ENCODE results near the gene SRGAP1.

SRGAP1 gene

GRCh38 chr12:63941879-63942278 is 97.4 kb downstream of the SRGAP1 start:
- no peak for DNase-seq

- no peak for DNase-seq
Measured at GRCh38 chr12:63942464-63943241, 98.2 kb downstream of the SRGAP1 start.

GRCh38 chr12:63944034-63944579 is 99.6 kb downstream of the SRGAP1 start:
- DNase-seq: no peak

GRCh38 chr12:63944586-63945228 is 100.2 kb downstream of the SRGAP1 start:
- DNase-seq: no peak

- DNase-seq: no peak
Measured at GRCh38 chr12:63945777-63946176, 101.3 kb downstream of the SRGAP1 start.

GRCh38 chr12:63948211-63948610 is 103.7 kb downstream of the SRGAP1 start:
- DNase-seq: no peak

- DNase-seq: no peak
Measured at GRCh38 chr12:63949902-63950301, 105.4 kb downstream of the SRGAP1 start.

- DNase-seq: no peak
Measured at GRCh38 chr12:63952995-63953394, 108.5 kb downstream of the SRGAP1 start.

GRCh38 chr12:63955831-63956666 is 111.5 kb downstream of the SRGAP1 start:
- DNase-seq: no peak

- DNase-seq: peak; percentile 44
Measured at GRCh38 chr12:63957496-63957895, 113.0 kb downstream of the SRGAP1 start.

GRCh38 chr12:63958876-63959580 is 114.5 kb downstream of the SRGAP1 start:
- no peak for DNase-seq

- no peak for DNase-seq
Measured at GRCh38 chr12:63961048-63961447, 116.5 kb downstream of the SRGAP1 start.

GRCh38 chr12:63961543-63961942 is 117.0 kb downstream of the SRGAP1 start:
- no peak for DNase-seq

- DNase-seq: no peak
Measured at GRCh38 chr12:63963868-63964267, 119.4 kb downstream of the SRGAP1 start.

- no peak for DNase-seq
Measured at GRCh38 chr12:63964301-63964700, 119.8 kb downstream of the SRGAP1 start.

- no peak for DNase-seq
Measured at GRCh38 chr12:63965936-63966605, 121.6 kb downstream of the SRGAP1 start.

- DNase-seq: no peak
Measured at GRCh38 chr12:63966606-63966975, 122.1 kb downstream of the SRGAP1 start.

- no peak for DNase-seq
Measured at GRCh38 chr12:63967358-63968145, 123.1 kb downstream of the SRGAP1 start.

- no peak for DNase-seq
Measured at GRCh38 chr12:63968673-63969072, 124.2 kb downstream of the SRGAP1 start.

GRCh38 chr12:63976902-63977395 is 132.4 kb downstream of the SRGAP1 start:
- DNase-seq: no peak

- DNase-seq: no peak
Measured at GRCh38 chr12:63977441-63977840, 132.9 kb downstream of the SRGAP1 start.

Measured in NCI-H1694 (cell line).